ENCODE data around the gene SF3B1.

GRCh38 chr2:197445746-197446145 is 10.9 kb upstream of the SF3B1 start:
- TF ChIP-seq CTCF (optimal IDR thresholded peaks at IDR 0.05 in 1 of 3, IDR thresholded peaks at IDR 0.05 in 1 of 3, conservative IDR thresholded peaks at IDR 0.05 in 1 of 3; ENCODE audit: extremely low read depth in 1 of 3, insufficient read depth in 2 of 3, low read length in 3 of 3): no peak
- TF ChIP-seq EZH2 (IDR thresholded peaks at IDR 0.05; ENCODE audit: low read length): no peak
